PFSK-1 (cell line): ENCODE measurements around the gene SRP72.

Source experiments
- FOXP2 ChIP-seq: optimal IDR thresholded peaks from 2 replicates; pipeline ENCODE3; 2011; ENCODE audit warnings: borderline replicate concordance, control low read depth, inconsistent platforms; ENCODE audit not compliant: insufficient read depth; ENCODE audit errors: extremely low read length, extremely low read depth
- POLR2AphosphoS5 ChIP-seq: IDR thresholded peaks from 2 replicates; pipeline ENCODE4 v1.6.1; 2012; ENCODE audit warnings: low read depth, mild to moderate bottlenecking, control low read depth, low read length, moderate library complexity
- REST ChIP-seq, 2 experiments: IDR thresholded peaks; 2 replicates each; pipeline versions ENCODE4 v1.6.1 to v1.8.0; 2011 to 2012; ENCODE audit warnings: low read depth in 2 of 2, low read length in 2 of 2, control low read depth in 1 of 2, inconsistent platforms in 1 of 2, mild to moderate bottlenecking in 1 of 2, moderate library complexity in 1 of 2; ENCODE audit not compliant: insufficient read depth in 1 of 2
- SIN3A ChIP-seq: IDR thresholded peaks from 2 replicates; pipeline ENCODE4 v1.6.1; 2012; ENCODE audit warnings: mild to moderate bottlenecking, low read length, moderate library complexity, borderline replicate concordance; ENCODE audit not compliant: insufficient read depth
- TAF1 ChIP-seq: IDR thresholded peaks from 2 replicates; pipeline ENCODE4 v1.6.1; 2012; ENCODE audit warnings: low read length, control low read depth, borderline replicate concordance; ENCODE audit not compliant: insufficient read depth

Gene SRP72

GRCh38 chr4:56531823-56532222 is 64.4 kb downstream of the SRP72 start:
- no peak for TF ChIP-seq TAF1
- TF ChIP-seq POLR2AphosphoS5, result no peak
- TF ChIP-seq REST (IDR thresholded peaks at IDR 0.05; ENCODE audit: insufficient read depth in 1 of 2, low read depth in 2 of 2, low read length in 2 of 2), result no peak
- TF ChIP-seq SIN3A, result no peak
- no peak for TF ChIP-seq FOXP2

GRCh38 chr4:56532239-56532638 is 64.8 kb downstream of the SRP72 start:
- no peak for TF ChIP-seq REST (IDR thresholded peaks at IDR 0.05; ENCODE audit: insufficient read depth in 1 of 2, low read depth in 2 of 2, low read length in 2 of 2)
- no peak for TF ChIP-seq SIN3A
- TF ChIP-seq FOXP2, result no peak
- TF ChIP-seq POLR2AphosphoS5, result no peak
- TF ChIP-seq TAF1, result no peak

- TF ChIP-seq FOXP2, result no peak
- no peak for TF ChIP-seq REST (IDR thresholded peaks at IDR 0.05; ENCODE audit: insufficient read depth in 1 of 2, low read depth in 2 of 2, low read length in 2 of 2)
- TF ChIP-seq SIN3A, result no peak
- TF ChIP-seq TAF1, result no peak
- TF ChIP-seq POLR2AphosphoS5, result no peak
Measured at GRCh38 chr4:56535915-56536314, 68.5 kb downstream of the SRP72 start.

GRCh38 chr4:56537147-56537546 is 69.7 kb downstream of the SRP72 start:
- TF ChIP-seq TAF1, result no peak
- TF ChIP-seq POLR2AphosphoS5, result no peak
- TF ChIP-seq SIN3A, result no peak
- no peak for TF ChIP-seq REST (IDR thresholded peaks at IDR 0.05; ENCODE audit: insufficient read depth in 1 of 2, low read depth in 2 of 2, low read length in 2 of 2)
- TF ChIP-seq FOXP2, result no peak

- TF ChIP-seq SIN3A (no peak), POLR2AphosphoS5 (no peak), TAF1 (no peak), FOXP2 (no peak), REST (IDR thresholded peaks at IDR 0.05; ENCODE audit: insufficient read depth in 1 of 2, low read depth in 2 of 2, low read length in 2 of 2) (no peak)
Measured at GRCh38 chr4:56540826-56541225, 73.4 kb downstream of the SRP72 start.
